K562 (cell line): ENCODE measurements around the gene ODAD4.
"Not testable (repeated sequence)": the region's sequence is repeated elsewhere in the genome, so short reads cannot be mapped to it uniquely, and the experiment has no call there.

Experiments
- CBFB ChIP-seq: sonication (generic); formaldehyde crosslinking; IDR thresholded peaks from 2 replicates; pipeline ENCODE4 v1.4.0; 2020; ENCODE audit warnings: mild to moderate bottlenecking, missing genetic modification reagents
- FOXK2 ChIP-seq, 2 experiments: fragments of 450-650 bp; IDR thresholded peaks in 1 of 2; conservative IDR thresholded peaks in 1 of 2; 2 replicates each; pipeline ENCODE4 v1.6.1; 2016; ENCODE audit warnings: low read depth in 2 of 2, mild to moderate bottlenecking in 1 of 2
- FOXM1 ChIP-seq, 2 experiments: fragments of 450-650 bp in 1 of 2; sonication (generic) in 1 of 2; formaldehyde crosslinking in 1 of 2; IDR thresholded peaks; 2 replicates each; pipeline versions ENCODE4 v1.6.1 to v1.9.0; 2017 to 2022; ENCODE audit warnings: low read depth in 2 of 2, mild to moderate bottlenecking in 2 of 2, missing genetic modification reagents in 1 of 2, moderate library complexity in 1 of 2
- HMGN3 ChIP-seq: IDR thresholded peaks from 2 replicates; pipeline ENCODE4 v1.6.1; 2011; ENCODE audit warnings: borderline replicate concordance, low read depth, mild to moderate bottlenecking, mixed read lengths, low read length; ENCODE audit not compliant: insufficient read length; ENCODE audit errors: extremely low read depth
- KAT7 ChIP-seq: sonication (generic); formaldehyde crosslinking; IDR thresholded peaks from 2 replicates; pipeline ENCODE4 v1.8.0; 2022; ENCODE audit warnings: missing genetic modification reagents, mild to moderate bottlenecking, borderline replicate concordance
- MYNN ChIP-seq, 2 experiments: sonication (generic); formaldehyde crosslinking in 1 of 2; IDR thresholded peaks; 2 replicates each; pipeline versions ENCODE4 v1.5.0 to v1.6.1; 2016 to 2020; ENCODE audit warnings: antibody characterized with exemption in 1 of 2, missing genetic modification reagents in 1 of 2
- SIN3B ChIP-seq: fragments of 450-650 bp; IDR thresholded peaks from 2 replicates; pipeline ENCODE4 v1.6.1; 2017; ENCODE audit warnings: low read depth, mild to moderate bottlenecking, moderate library complexity
- TBL1XR1 ChIP-seq, 2 experiments: IDR thresholded peaks; 2 replicates each; pipeline ENCODE4 v1.6.1; 2012; ENCODE audit warnings: improper control_type of control experiment in 2 of 2, low read length in 2 of 2, mild to moderate bottlenecking in 1 of 2

DNA sequence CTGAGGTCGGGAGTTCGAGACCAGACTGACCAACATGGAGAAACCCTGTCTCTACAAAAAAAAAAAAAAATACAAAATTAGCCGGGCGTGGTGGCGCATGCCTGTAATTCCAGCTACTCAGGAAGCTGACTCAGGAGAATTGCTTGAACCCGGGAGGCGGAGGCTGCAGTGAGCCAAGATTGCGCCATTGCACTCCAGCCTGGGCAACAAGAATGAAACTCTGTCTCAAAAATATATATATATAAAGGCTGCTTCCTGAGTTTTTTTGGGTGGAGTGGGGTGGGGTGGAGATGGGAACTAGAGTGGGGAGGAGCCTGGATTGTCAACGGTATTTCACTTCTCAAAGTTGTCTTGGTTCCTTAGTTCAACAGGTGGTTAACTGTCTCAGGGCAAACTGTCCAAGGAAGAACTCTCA, 79.9 kb downstream of the ODAD4 start:
- TF ChIP-seq TBL1XR1 (IDR thresholded peaks at IDR 0.05; ENCODE audit: low read length in 2 of 2); HMGN3; MYNN (IDR thresholded peaks at IDR 0.05); MYNN (CRISPR knock-in tag; IDR thresholded peaks at IDR 0.05); SIN3B; FOXM1 (IDR thresholded peaks at IDR 0.05; ENCODE audit: low read depth); FOXM1 (CRISPR knock-in tag; IDR thresholded peaks at IDR 0.05; ENCODE audit: low read depth); KAT7 (CRISPR knock-in tag); CBFB (CRISPR knock-in tag); FOXK2 (conservative IDR thresholded peaks at IDR 0.05 in 1 of 2, IDR thresholded peaks at IDR 0.05 in 1 of 2; ENCODE audit: low read depth in 2 of 2): not testable (repeated sequence)
